Liver (tissue), 9 donors: ENCODE measurements around the gene RPS6KA1. TPM values are rescaled to one million over a fixed set of nuclear protein-coding genes. Genes with fewer than 3 reads are reported as not detected.

Source experiments
- DNase-seq: peaks from one replicate; pipeline ENCODE4 v3.0.0-alpha.2; 2017; ENCODE audit warnings: low spot score
- H3K27ac ChIP-seq, 2 donors: one replicate each; pipeline ENCODE4 v1.7.0; 2013; ENCODE audit warnings: inconsistent platforms in 2 of 2, low read length in 2 of 2, control low read depth in 1 of 2, low read depth in 1 of 2, mild to moderate bottlenecking in 1 of 2
- H3K27me3 ChIP-seq, 4 donors: one replicate each; pipeline versions ENCODE4 v1.6.1 to v1.7.0; 2013; ENCODE audit warnings: low read length in 3 of 4, inconsistent platforms in 1 of 4, mild to moderate bottlenecking in 1 of 4, moderate library complexity in 1 of 4; ENCODE audit not compliant: control insufficient read depth in 4 of 4, insufficient read depth in 4 of 4
- H3K36me3 ChIP-seq, 4 donors: one replicate each; pipeline versions ENCODE4 v1.6.1 to v1.7.0; 2013; ENCODE audit warnings: low read length in 3 of 4, mild to moderate bottlenecking in 3 of 4, low read depth in 1 of 4, moderate library complexity in 1 of 4; ENCODE audit not compliant: control insufficient read depth in 4 of 4, insufficient read depth in 3 of 4
- H3K4me1 ChIP-seq, 4 donors: one replicate each; pipeline versions ENCODE4 v1.6.1 to v1.7.0; 2013; ENCODE audit warnings: low read length in 3 of 4, mild to moderate bottlenecking in 3 of 4, moderate library complexity in 1 of 4; ENCODE audit not compliant: control insufficient read depth in 4 of 4, insufficient read depth in 4 of 4
- H3K4me3 ChIP-seq, 3 donors: one replicate each; pipeline versions ENCODE4 v1.6.1 to v1.7.0; 2013; ENCODE audit warnings: low read length in 3 of 3, control low read depth in 1 of 3, low read depth in 1 of 3, mild to moderate bottlenecking in 1 of 3
- H3K9ac ChIP-seq, 2 donors: one replicate each; pipeline ENCODE4 v1.7.0; 2013; ENCODE audit warnings: low read length in 2 of 2, mild to moderate bottlenecking in 2 of 2, moderate library complexity in 2 of 2, control low read depth in 1 of 2, low read depth in 1 of 2
- H3K9me3 ChIP-seq, 4 donors: one replicate each; pipeline versions ENCODE4 v1.6.1 to v1.7.0; 2013; ENCODE audit warnings: low read length in 3 of 4; ENCODE audit not compliant: control insufficient read depth in 4 of 4
- ATF3 ChIP-seq: IDR thresholded peaks from 2 replicates; pipeline ENCODE4 v1.6.1; 2016; ENCODE audit warnings: antibody characterized with exemption
- CTCF ChIP-seq: fragments of 150-350 bp; IDR thresholded peaks from 2 replicates; pipeline ENCODE4 v1.5.1; 2017; ENCODE audit warnings: improper control_type of control experiment, low read depth, low read length; ENCODE audit not compliant: missing input control
- EGR1 ChIP-seq, 2 donors: IDR thresholded peaks; 2 replicates each; pipeline ENCODE4 v1.6.1; 2016 to 2018; ENCODE audit warnings: antibody characterized with exemption in 2 of 2, low read depth in 2 of 2
- FOXA1 ChIP-seq: IDR thresholded peaks from 2 replicates; pipeline ENCODE4 v1.6.1; 2016; ENCODE audit warnings: antibody characterized with exemption
- FOXA2 ChIP-seq: IDR thresholded peaks from 2 replicates; pipeline ENCODE4 v1.6.1; 2016; ENCODE audit warnings: antibody characterized with exemption
- GABPA ChIP-seq, 2 donors: IDR thresholded peaks in 1 of 2; conservative IDR thresholded peaks in 1 of 2; 2 replicates each; pipeline ENCODE4 v1.6.1; 2016; ENCODE audit warnings: antibody characterized with exemption in 2 of 2, mild to moderate bottlenecking in 1 of 2, moderate library complexity in 1 of 2
- HNF4A ChIP-seq, 2 donors: conservative IDR thresholded peaks; 2 replicates each; pipeline ENCODE4 v1.6.1; 2016; ENCODE audit warnings: antibody characterized with exemption in 2 of 2, mild to moderate bottlenecking in 2 of 2
- HNF4G ChIP-seq: IDR thresholded peaks from 2 replicates; pipeline ENCODE4 v1.6.1; 2016; ENCODE audit warnings: antibody characterized with exemption
- JUND ChIP-seq, 2 donors: IDR thresholded peaks; 2 replicates each; pipeline ENCODE4 v1.6.1; 2016; ENCODE audit warnings: antibody characterized with exemption in 2 of 2
- NR2F2 ChIP-seq: IDR thresholded peaks from 2 replicates; pipeline ENCODE4 v1.6.1; 2016; ENCODE audit warnings: antibody characterized with exemption
- RAD21 ChIP-seq, 2 donors: IDR thresholded peaks; 2 replicates each; pipeline ENCODE4 v1.6.1; 2016; ENCODE audit warnings: antibody characterized with exemption in 2 of 2, mild to moderate bottlenecking in 2 of 2
- RXRA ChIP-seq, 2 donors: IDR thresholded peaks; 2 replicates each; pipeline ENCODE4 v1.6.1; 2017 to 2018; ENCODE audit warnings: antibody characterized with exemption in 2 of 2, mild to moderate bottlenecking in 1 of 2
- SP1 ChIP-seq: IDR thresholded peaks from 2 replicates; pipeline ENCODE4 v1.6.1; 2018; ENCODE audit warnings: antibody characterized with exemption, mild to moderate bottlenecking
- TAF1 ChIP-seq: conservative IDR thresholded peaks from 2 replicates; pipeline ENCODE4 v1.6.1; 2016; ENCODE audit warnings: antibody characterized with exemption, mild to moderate bottlenecking
- YY1 ChIP-seq: IDR thresholded peaks from 2 replicates; pipeline ENCODE4 v1.6.1; 2016; ENCODE audit warnings: antibody characterized with exemption, mild to moderate bottlenecking
- WGBS: extraction: QIAGEN DNeasy Blood & Tissue Kit; methylation state at CpG from one replicate; pipeline ENCODE4 v1.1.7; 2013; 5-methylcytosine and 5-hydroxymethylcytosine counted together
- polyA plus RNA-seq, 2 donors: library from polyadenylated mRNA; stranded (reverse) in 1 of 2; unstranded in 1 of 2; fragments of 200-250 nt in 1 of 2; fragments of >200 nt in 1 of 2; fragmentation: Nextera tagmentation in 1 of 2; extraction: Ambion mirVana in 1 of 2; gene quantifications; one replicate each; pipeline versions ENCODE4 v1.2.1 to v1.2.3, GENCODE V29; 2013 to 2015
- total RNA-seq, 2 donors: library from RNA; depleted of rRNA; stranded (reverse); fragments of >200 nt; gene quantifications; one replicate each; pipeline ENCODE4 v1.2.3, GENCODE V29; 2014
- TF ChIP-seq, protein P1 (sequence below): IDR thresholded peaks from 2 replicates; pipeline ENCODE4 v1.6.1; 2016; ENCODE audit warnings: antibody characterized with exemption, mild to moderate bottlenecking
- TF ChIP-seq, protein P2 (sequence below): IDR thresholded peaks from 2 replicates; pipeline ENCODE4 v1.6.1; 2016; ENCODE audit warnings: antibody characterized with exemption
- TF ChIP-seq, protein P3 (sequence below): IDR thresholded peaks from 2 replicates; pipeline ENCODE4 v1.6.1; 2016; ENCODE audit warnings: antibody characterized with exemption
- donor health status: healthy.
- donor health status: healthy.
- donor health status: healthy.
- donor health status: healthy.
- donor health status: healthy.

The RPS6KA1 gene
- total and polyA plus RNA-seq, 4 donors, result 4.0 to 26.8 (median 7.4) TPM

DNA sequence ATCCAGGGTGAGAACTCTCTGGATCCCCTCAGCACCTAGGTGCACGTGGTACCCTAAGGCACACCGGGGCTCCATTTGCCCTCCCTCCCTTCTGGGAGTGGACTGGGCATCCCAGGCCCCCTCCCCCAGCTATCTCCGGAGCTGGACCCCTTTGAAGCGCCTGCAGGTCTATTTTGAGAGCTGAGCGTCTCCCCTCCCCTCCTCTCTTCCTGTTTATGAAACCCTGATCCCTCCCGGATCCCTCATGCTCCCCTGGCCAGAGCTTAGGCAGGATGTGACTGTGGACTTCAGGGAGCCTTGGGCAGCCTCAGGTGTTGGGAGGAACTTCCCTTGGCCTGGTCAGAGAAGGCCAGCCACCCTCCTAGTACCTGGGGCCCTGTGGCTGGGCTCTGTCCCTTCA lies 10.2 kb downstream of the RPS6KA1 start (continued):
- TF ChIP-seq, protein P1, sequence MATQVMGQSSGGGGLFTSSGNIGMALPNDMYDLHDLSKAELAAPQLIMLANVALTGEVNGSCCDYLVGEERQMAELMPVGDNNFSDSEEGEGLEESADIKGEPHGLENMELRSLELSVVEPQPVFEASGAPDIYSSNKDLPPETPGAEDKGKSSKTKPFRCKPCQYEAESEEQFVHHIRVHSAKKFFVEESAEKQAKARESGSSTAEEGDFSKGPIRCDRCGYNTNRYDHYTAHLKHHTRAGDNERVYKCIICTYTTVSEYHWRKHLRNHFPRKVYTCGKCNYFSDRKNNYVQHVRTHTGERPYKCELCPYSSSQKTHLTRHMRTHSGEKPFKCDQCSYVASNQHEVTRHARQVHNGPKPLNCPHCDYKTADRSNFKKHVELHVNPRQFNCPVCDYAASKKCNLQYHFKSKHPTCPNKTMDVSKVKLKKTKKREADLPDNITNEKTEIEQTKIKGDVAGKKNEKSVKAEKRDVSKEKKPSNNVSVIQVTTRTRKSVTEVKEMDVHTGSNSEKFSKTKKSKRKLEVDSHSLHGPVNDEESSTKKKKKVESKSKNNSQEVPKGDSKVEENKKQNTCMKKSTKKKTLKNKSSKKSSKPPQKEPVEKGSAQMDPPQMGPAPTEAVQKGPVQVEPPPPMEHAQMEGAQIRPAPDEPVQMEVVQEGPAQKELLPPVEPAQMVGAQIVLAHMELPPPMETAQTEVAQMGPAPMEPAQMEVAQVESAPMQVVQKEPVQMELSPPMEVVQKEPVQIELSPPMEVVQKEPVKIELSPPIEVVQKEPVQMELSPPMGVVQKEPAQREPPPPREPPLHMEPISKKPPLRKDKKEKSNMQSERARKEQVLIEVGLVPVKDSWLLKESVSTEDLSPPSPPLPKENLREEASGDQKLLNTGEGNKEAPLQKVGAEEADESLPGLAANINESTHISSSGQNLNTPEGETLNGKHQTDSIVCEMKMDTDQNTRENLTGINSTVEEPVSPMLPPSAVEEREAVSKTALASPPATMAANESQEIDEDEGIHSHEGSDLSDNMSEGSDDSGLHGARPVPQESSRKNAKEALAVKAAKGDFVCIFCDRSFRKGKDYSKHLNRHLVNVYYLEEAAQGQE, result no peak
- TF ChIP-seq, protein P2, sequence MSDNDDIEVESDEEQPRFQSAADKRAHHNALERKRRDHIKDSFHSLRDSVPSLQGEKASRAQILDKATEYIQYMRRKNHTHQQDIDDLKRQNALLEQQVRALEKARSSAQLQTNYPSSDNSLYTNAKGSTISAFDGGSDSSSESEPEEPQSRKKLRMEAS, result no peak
- TF ChIP-seq FOXA2 (no peak), SP1 (no peak), HNF4G (no peak), GABPA (IDR thresholded peaks at IDR 0.05 in 1 of 2, conservative IDR thresholded peaks at IDR 0.05 in 1 of 2) (no peak)

- H3K27me3 ChIP-seq, result no peaks in the 10 kb centered on the region
- 99% methylated on average over 3 of the region's 3 CpGs for WGBS
- peak overlapping the region in 1 of 2 donors; percentile 41 for H3K27ac ChIP-seq
- no peak for DNase-seq
- peaks cover 0 to 3% (median 2%) of the 10 kb centered on the region in 4 donors for H3K4me1 ChIP-seq
- H3K9ac ChIP-seq, result no peak overlapping the region
- H3K9me3 ChIP-seq, result no peaks in the 10 kb centered on the region
- no peak overlapping the region for H3K4me3 ChIP-seq
- H3K36me3 ChIP-seq, result no peaks in the 10 kb centered on the region
- TF ChIP-seq ATF3 (no peak), RAD21 (IDR thresholded peaks at IDR 0.05) (no peak), HNF4G (no peak)
- TF ChIP-seq, protein P3, sequence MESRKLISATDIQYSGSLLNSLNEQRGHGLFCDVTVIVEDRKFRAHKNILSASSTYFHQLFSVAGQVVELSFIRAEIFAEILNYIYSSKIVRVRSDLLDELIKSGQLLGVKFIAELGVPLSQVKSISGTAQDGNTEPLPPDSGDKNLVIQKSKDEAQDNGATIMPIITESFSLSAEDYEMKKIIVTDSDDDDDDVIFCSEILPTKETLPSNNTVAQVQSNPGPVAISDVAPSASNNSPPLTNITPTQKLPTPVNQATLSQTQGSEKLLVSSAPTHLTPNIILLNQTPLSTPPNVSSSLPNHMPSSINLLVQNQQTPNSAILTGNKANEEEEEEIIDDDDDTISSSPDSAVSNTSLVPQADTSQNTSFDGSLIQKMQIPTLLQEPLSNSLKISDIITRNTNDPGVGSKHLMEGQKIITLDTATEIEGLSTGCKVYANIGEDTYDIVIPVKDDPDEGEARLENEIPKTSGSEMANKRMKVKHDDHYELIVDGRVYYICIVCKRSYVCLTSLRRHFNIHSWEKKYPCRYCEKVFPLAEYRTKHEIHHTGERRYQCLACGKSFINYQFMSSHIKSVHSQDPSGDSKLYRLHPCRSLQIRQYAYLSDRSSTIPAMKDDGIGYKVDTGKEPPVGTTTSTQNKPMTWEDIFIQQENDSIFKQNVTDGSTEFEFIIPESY, result no peak
These were observed 10.8 kb downstream of the RPS6KA1 start for GRCh38 chr1:26540351-26540750.

DNA sequence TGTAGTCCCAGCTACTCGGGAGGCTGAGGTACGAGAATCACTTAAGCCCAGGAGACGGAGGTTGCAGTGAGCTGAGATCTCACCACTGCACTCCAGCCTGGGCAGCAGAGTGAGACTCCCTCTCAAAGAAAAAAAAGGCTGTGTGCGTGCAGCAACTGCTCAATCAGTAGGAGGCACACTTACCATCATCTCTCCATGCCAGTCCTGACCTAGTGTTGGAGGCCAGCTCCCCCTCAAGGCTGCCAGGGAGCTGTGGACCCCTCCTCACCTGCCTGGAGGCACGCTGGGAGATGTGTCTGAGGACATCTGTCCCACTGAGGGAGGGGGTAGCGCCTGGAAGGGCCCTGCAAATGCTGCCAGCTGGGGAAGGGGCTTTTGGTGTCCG lies 11.9 kb downstream of the RPS6KA1 start:
- H3K9me3 ChIP-seq, result no peaks in the 10 kb centered on the region
- H3K4me3 ChIP-seq, result no peak overlapping the region
- peak overlapping the region; percentile 78 to 85 for H3K27ac ChIP-seq
- TF ChIP-seq FOXA1 (no peak), CTCF (no peak), FOXA2 (no peak), YY1 (no peak), TAF1 (no peak), SP1 (no peak), GABPA (IDR thresholded peaks at IDR 0.05 in 1 of 2, conservative IDR thresholded peaks at IDR 0.05 in 1 of 2) (no peak), ATF3 (no peak), JUND (IDR thresholded peaks at IDR 0.05) (no peak), NR2F2 (no peak), RAD21 (IDR thresholded peaks at IDR 0.05) (no peak), HNF4G (no peak), HNF4A (conservative IDR thresholded peaks at IDR 0.05) (no peak), RXRA (IDR thresholded peaks at IDR 0.05) (no peak), EGR1 (IDR thresholded peaks at IDR 0.05; ENCODE audit: low read depth in 2 of 2) (no peak)
- TF ChIP-seq, protein P2, result no peak
- TF ChIP-seq, protein P1, result no peak
- no peaks in the 10 kb centered on the region for H3K36me3 ChIP-seq
- peaks cover 0 to 3% (median under 1%) of the 10 kb centered on the region in 4 donors for H3K4me1 ChIP-seq
- peak overlapping the region in 1 of 2 donors; percentile 33 for H3K9ac ChIP-seq
- H3K27me3 ChIP-seq, result no peaks in the 10 kb centered on the region
- DNase-seq, result no peak
- 81% methylated on average over 7 of the region's 7 CpGs for WGBS
